HG03378 (cell line): Measurements from ENCODE around the gene PARP4.
"Not testable (repeated sequence)": the region's sequence is repeated elsewhere in the genome, so short reads cannot be mapped to it uniquely, and the experiment has no call there.

ENCODE experiments used
- ATAC-seq: cut with Tn5 transposase; IDR thresholded peaks from one replicate; pipeline ENCODE4 v1.9.1; 2021; ENCODE audit warnings: mild to moderate bottlenecking, moderate library complexity; ENCODE audit not compliant: unreplicated experiment

Gene PARP4

GRCh38 chr13:24454056-24454455 is 58.5 kb downstream of the PARP4 start:
- no peak for ATAC-seq

GRCh38 chr13:24452044-24452443 is 60.5 kb downstream of the PARP4 start:
- ATAC-seq = no peak

- no peak for ATAC-seq
These were observed 62.0 kb downstream of the PARP4 start for GRCh38 chr13:24450530-24450929.

- ATAC-seq = not testable (repeated sequence)
These were observed 67.7 kb downstream of the PARP4 start for GRCh38 chr13:24444851-24445250.

GRCh38 chr13:24443366-24443765 is 69.2 kb downstream of the PARP4 start:
- ATAC-seq = no peak

- not testable (repeated sequence) for ATAC-seq
These were observed 86.5 kb downstream of the PARP4 start for GRCh38 chr13:24426045-24426444.

- ATAC-seq = not testable (repeated sequence)
These were observed 92.9 kb downstream of the PARP4 start for GRCh38 chr13:24419668-24420067.

- no peak for ATAC-seq
These were observed 104.7 kb downstream of the PARP4 start for GRCh38 chr13:24407844-24408243.

- no peak for ATAC-seq
These were observed 106.1 kb downstream of the PARP4 start for GRCh38 chr13:24406524-24406923.

- no peak for ATAC-seq
These were observed 115.8 kb downstream of the PARP4 start for GRCh38 chr13:24396821-24397220.

GRCh38 chr13:24392972-24393371 is 119.6 kb downstream of the PARP4 start:
- ATAC-seq = no peak

GRCh38 chr13:24391771-24392683 is 120.6 kb downstream of the PARP4 start:
- ATAC-seq = not testable (repeated sequence)

- ATAC-seq = not testable (repeated sequence)
These were observed 121.8 kb downstream of the PARP4 start for GRCh38 chr13:24390795-24391194.

GRCh38 chr13:24389506-24389905 is 123.1 kb downstream of the PARP4 start:
- ATAC-seq = no peak

- ATAC-seq = not testable (repeated sequence)
These were observed 123.8 kb downstream of the PARP4 start for GRCh38 chr13:24388743-24389142.

GRCh38 chr13:24386816-24387708 is 125.5 kb downstream of the PARP4 start:
- no peak for ATAC-seq

GRCh38 chr13:24385902-24386301 is 126.7 kb downstream of the PARP4 start:
- ATAC-seq = no peak

GRCh38 chr13:24384946-24385345 is 127.6 kb downstream of the PARP4 start:
- not testable (repeated sequence) for ATAC-seq

GRCh38 chr13:24384091-24384490 is 128.5 kb downstream of the PARP4 start:
- not testable (repeated sequence) for ATAC-seq

- no peak for ATAC-seq
These were observed 130.9 kb downstream of the PARP4 start for GRCh38 chr13:24381541-24382265.

GRCh38 chr13:24380881-24381280 is 131.7 kb downstream of the PARP4 start:
- ATAC-seq = not testable (repeated sequence)
